ENCODE measurements around the gene CSRP3.

Gene CSRP3

DNA sequence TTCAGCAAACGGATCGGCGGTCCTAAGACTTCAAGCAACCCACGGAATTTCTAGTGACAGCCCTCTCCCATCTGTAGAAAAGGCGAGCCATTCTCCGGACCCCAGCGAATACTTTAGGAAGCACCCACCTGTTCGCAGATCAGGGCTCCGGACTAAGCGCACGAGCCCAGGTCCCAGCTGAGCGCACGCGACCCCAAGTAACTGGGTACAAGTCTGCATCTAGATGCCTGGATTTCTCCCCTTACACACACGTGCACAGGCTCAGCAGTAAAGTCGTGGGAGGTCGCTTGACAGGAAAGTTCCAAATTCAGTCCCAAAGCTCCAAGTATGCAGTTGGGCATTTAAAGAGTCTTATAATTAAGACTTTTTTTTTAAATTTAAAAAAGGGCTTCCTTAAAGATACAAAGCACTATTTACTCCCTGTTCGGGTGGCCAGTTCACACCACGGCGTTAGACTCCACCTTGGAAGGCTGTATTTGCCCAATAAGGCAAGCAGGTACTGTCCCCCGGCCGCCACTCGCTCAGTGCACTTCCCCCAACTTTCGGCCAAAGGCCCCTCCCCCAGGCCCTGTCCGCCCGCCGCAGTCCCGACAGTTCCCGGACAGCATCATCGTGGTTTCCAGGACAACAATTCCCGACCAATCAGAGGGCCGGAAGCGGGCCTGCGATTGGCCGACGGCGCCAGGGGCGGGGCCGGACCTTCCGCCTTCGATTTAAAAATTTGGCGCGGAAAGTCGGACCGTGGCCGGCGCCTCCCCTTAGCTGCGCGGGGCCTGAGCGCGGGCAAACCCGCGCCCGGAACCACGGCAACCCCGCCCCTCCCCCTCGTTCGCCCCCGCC, 38.9 kb upstream of the CSRP3 start, which contains the start of gene E2F8 (continued):
- TF ChIP-seq, protein P1, sequence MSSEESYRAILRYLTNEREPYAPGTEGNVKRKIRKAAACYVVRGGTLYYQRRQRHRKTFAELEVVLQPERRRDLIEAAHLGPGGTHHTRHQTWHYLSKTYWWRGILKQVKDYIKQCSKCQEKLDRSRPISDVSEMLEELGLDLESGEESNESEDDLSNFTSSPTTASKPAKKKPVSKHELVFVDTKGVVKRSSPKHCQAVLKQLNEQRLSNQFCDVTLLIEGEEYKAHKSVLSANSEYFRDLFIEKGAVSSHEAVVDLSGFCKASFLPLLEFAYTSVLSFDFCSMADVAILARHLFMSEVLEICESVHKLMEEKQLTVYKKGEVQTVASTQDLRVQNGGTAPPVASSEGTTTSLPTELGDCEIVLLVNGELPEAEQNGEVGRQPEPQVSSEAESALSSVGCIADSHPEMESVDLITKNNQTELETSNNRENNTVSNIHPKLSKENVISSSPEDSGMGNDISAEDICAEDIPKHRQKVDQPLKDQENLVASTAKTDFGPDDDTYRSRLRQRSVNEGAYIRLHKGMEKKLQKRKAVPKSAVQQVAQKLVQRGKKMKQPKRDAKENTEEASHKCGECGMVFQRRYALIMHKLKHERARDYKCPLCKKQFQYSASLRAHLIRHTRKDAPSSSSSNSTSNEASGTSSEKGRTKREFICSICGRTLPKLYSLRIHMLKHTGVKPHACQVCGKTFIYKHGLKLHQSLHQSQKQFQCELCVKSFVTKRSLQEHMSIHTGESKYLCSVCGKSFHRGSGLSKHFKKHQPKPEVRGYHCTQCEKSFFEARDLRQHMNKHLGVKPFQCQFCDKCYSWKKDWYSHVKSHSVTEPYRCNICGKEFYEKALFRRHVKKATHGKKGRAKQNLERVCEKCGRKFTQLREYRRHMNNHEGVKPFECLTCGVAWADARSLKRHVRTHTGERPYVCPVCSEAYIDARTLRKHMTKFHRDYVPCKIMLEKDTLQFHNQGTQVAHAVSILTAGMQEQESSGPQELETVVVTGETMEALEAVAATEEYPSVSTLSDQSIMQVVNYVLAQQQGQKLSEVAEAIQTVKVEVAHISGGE (tag by site-specific recombination; conservative IDR thresholded peaks at IDR 0.05; ENCODE audit: low read depth) = 0 out of 2 replicates have a peak, but pooled peaks have one; percentile 17
- TF ChIP-seq, protein P2, sequence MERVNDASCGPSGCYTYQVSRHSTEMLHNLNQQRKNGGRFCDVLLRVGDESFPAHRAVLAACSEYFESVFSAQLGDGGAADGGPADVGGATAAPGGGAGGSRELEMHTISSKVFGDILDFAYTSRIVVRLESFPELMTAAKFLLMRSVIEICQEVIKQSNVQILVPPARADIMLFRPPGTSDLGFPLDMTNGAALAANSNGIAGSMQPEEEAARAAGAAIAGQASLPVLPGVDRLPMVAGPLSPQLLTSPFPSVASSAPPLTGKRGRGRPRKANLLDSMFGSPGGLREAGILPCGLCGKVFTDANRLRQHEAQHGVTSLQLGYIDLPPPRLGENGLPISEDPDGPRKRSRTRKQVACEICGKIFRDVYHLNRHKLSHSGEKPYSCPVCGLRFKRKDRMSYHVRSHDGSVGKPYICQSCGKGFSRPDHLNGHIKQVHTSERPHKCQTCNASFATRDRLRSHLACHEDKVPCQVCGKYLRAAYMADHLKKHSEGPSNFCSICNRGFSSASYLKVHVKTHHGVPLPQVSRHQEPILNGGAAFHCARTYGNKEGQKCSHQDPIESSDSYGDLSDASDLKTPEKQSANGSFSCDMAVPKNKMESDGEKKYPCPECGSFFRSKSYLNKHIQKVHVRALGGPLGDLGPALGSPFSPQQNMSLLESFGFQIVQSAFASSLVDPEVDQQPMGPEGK (tag by site-specific recombination; IDR thresholded peaks at IDR 0.05) = peak; percentile 62
- TF ChIP-seq, protein P3, sequence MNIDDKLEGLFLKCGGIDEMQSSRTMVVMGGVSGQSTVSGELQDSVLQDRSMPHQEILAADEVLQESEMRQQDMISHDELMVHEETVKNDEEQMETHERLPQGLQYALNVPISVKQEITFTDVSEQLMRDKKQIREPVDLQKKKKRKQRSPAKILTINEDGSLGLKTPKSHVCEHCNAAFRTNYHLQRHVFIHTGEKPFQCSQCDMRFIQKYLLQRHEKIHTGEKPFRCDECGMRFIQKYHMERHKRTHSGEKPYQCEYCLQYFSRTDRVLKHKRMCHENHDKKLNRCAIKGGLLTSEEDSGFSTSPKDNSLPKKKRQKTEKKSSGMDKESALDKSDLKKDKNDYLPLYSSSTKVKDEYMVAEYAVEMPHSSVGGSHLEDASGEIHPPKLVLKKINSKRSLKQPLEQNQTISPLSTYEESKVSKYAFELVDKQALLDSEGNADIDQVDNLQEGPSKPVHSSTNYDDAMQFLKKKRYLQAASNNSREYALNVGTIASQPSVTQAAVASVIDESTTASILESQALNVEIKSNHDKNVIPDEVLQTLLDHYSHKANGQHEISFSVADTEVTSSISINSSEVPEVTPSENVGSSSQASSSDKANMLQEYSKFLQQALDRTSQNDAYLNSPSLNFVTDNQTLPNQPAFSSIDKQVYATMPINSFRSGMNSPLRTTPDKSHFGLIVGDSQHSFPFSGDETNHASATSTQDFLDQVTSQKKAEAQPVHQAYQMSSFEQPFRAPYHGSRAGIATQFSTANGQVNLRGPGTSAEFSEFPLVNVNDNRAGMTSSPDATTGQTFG (tag by site-specific recombination; IDR thresholded peaks at IDR 0.05; ENCODE audit: borderline replicate concordance) = no peak
- TF ChIP-seq, protein P4, sequence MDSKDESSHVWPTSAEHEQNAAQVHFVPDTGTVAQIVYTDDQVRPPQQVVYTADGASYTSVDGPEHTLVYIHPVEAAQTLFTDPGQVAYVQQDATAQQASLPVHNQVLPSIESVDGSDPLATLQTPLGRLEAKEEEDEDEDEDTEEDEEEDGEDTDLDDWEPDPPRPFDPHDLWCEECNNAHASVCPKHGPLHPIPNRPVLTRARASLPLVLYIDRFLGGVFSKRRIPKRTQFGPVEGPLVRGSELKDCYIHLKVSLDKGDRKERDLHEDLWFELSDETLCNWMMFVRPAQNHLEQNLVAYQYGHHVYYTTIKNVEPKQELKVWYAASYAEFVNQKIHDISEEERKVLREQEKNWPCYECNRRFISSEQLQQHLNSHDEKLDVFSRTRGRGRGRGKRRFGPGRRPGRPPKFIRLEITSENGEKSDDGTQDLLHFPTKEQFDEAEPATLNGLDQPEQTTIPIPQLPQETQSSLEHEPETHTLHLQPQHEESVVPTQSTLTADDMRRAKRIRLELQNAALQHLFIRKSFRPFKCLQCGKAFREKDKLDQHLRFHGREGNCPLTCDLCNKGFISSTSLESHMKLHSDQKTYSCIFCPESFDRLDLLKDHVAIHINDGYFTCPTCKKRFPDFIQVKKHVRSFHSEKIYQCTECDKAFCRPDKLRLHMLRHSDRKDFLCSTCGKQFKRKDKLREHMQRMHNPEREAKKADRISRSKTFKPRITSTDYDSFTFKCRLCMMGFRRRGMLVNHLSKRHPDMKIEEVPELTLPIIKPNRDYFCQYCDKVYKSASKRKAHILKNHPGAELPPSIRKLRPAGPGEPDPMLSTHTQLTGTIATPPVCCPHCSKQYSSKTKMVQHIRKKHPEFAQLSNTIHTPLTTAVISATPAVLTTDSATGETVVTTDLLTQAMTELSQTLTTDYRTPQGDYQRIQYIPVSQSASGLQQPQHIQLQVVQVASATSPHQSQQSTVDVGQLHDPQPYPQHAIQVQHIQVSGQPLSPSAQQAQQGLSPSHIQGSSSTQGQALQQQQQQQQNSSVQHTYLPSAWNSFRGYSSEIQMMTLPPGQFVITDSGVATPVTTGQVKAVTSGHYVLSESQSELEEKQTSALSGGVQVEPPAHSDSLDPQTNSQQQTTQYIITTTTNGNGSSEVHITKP (tag by site-specific recombination; IDR thresholded peaks at IDR 0.05) = peak; percentile 88
- no peak for TF ChIP-seq PRDM1 (tag by site-specific recombination; IDR thresholded peaks at IDR 0.05)
- peak; percentile 75 for TF ChIP-seq ZBTB17 (tag by site-specific recombination; IDR thresholded peaks at IDR 0.05)
- peak; percentile 67 for TF ChIP-seq ZNF335 (tag by site-specific recombination; conservative IDR thresholded peaks at IDR 0.05)
- TF ChIP-seq GLIS2 (tag by site-specific recombination; IDR thresholded peaks at IDR 0.05) = 0 out of 2 replicates have a peak, but pooled peaks have one; percentile 13
- TF ChIP-seq, protein P5, sequence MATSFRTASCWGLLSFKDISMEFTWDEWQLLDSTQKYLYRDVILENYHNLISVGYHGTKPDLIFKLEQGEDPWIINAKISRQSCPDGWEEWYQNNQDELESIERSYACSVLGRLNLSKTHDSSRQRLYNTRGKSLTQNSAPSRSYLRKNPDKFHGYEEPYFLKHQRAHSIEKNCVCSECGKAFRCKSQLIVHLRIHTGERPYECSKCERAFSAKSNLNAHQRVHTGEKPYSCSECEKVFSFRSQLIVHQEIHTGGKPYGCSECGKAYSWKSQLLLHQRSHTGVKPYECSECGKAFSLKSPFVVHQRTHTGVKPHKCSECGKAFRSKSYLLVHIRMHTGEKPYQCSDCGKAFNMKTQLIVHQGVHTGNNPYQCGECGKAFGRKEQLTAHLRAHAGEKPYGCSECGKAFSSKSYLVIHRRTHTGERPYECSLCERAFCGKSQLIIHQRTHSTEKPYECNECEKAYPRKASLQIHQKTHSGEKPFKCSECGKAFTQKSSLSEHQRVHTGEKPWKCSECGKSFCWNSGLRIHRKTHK (tag by site-specific recombination; IDR thresholded peaks at IDR 0.05) = no peak
- peak; percentile 85 for TF ChIP-seq SCRT2 (tag by site-specific recombination; IDR thresholded peaks at IDR 0.05)
- peak; percentile 64; the same call in 1 of the 2 replicates for TF ChIP-seq ZEB2 (tag by site-specific recombination; IDR thresholded peaks at IDR 0.05)
- peak; percentile 90 for TF ChIP-seq SP2 (tag by site-specific recombination; IDR thresholded peaks at IDR 0.05)
- no peak for TF ChIP-seq ZNF555 (tag by site-specific recombination; conservative IDR thresholded peaks at IDR 0.05)
- TF ChIP-seq ZNF501 (tag by site-specific recombination; IDR thresholded peaks at IDR 0.05) = 0 out of 2 replicates have a peak, but pooled peaks have one; percentile 40
- peak; percentile 48 for TF ChIP-seq KLF9 (tag by site-specific recombination; IDR thresholded peaks at IDR 0.05; ENCODE audit: low read depth)
- peak; percentile 55; the same call in 1 of the 2 replicates for TF ChIP-seq ZXDB (tag by site-specific recombination; IDR thresholded peaks at IDR 0.05)
- TF ChIP-seq ZNF248 (tag by site-specific recombination; IDR thresholded peaks at IDR 0.05) = no peak
- TF ChIP-seq BCL11B (tag by site-specific recombination; IDR thresholded peaks at IDR 0.05; ENCODE audit: low read depth) = peak; percentile 40; the same call in 1 of the 2 replicates
- 0 out of 2 replicates have a peak, but pooled peaks have one; percentile 36 for TF ChIP-seq SP7 (tag by site-specific recombination; IDR thresholded peaks at IDR 0.05)
- no peak for TF ChIP-seq ZSCAN16 (tag by site-specific recombination; IDR thresholded peaks at IDR 0.05)
- TF ChIP-seq, protein P6, sequence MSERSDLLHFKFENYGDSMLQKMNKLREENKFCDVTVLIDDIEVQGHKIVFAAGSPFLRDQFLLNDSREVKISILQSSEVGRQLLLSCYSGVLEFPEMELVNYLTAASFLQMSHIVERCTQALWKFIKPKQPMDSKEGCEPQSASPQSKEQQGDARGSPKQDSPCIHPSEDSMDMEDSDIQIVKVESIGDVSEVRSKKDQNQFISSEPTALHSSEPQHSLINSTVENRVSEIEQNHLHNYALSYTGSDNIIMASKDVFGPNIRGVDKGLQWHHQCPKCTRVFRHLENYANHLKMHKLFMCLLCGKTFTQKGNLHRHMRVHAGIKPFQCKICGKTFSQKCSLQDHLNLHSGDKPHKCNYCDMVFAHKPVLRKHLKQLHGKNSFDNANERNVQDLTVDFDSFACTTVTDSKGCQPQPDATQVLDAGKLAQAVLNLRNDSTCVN (tag by site-specific recombination; optimal IDR thresholded peaks at IDR 0.05) = peak; percentile 82

Measured in HEK293 (cell line).